ENCODE results near the gene JUND.

Gene JUND

GRCh38 chr19:18322318-18322758, 40.9 kb upstream of the JUND start:
- peak; percentile 22 for TF ChIP-seq CTCF (IDR thresholded peaks at IDR 0.05; ENCODE audit: insufficient read depth, missing control alignments)
- no peak for DNase-seq (ENCODE audit: insufficient read length, low spot score)
- FAIRE-seq: no peak

- no peak for TF ChIP-seq CTCF (IDR thresholded peaks at IDR 0.05; ENCODE audit: insufficient read depth, missing control alignments)
- DNase-seq (ENCODE audit: insufficient read length, low spot score): no peak
- no peak for FAIRE-seq
Observed at GRCh38 chr19:18321734-18322102, 40.3 kb upstream of the JUND start.

- no peak for FAIRE-seq
- no peak for DNase-seq (ENCODE audit: insufficient read length, low spot score)
- TF ChIP-seq CTCF (IDR thresholded peaks at IDR 0.05; ENCODE audit: insufficient read depth, missing control alignments): no peak
Observed at GRCh38 chr19:18320865-18321733, 39.7 kb upstream of the JUND start.

GRCh38 chr19:18319591-18320135, 38.2 kb upstream of the JUND start:
- TF ChIP-seq CTCF (IDR thresholded peaks at IDR 0.05; ENCODE audit: insufficient read depth, missing control alignments): no peak
- FAIRE-seq: no peak
- DNase-seq (ENCODE audit: insufficient read length, low spot score): no peak

- no peak for DNase-seq (ENCODE audit: insufficient read length, low spot score)
- FAIRE-seq: no peak
- no peak for TF ChIP-seq CTCF (IDR thresholded peaks at IDR 0.05; ENCODE audit: insufficient read depth, missing control alignments)
Observed at GRCh38 chr19:18317961-18318800, 36.8 kb upstream of the JUND start.

GRCh38 chr19:18313398-18313797, 32.0 kb upstream of the JUND start:
- no peak for TF ChIP-seq CTCF (IDR thresholded peaks at IDR 0.05; ENCODE audit: insufficient read depth, missing control alignments)
- DNase-seq (ENCODE audit: insufficient read length, low spot score) (no peak), FAIRE-seq (no peak)
